A549 (cell line): ENCODE data around the gene NEU4. TPM values are rescaled to one million over a fixed set of nuclear protein-coding genes. Genes with fewer than 3 reads are reported as not detected.

Experiments used
- ATAC-seq, 2 experiments: fragments of 200-7000 bp in 1 of 2; fragments of >200 bp in 1 of 2; cut with Nextera tagmentation in 1 of 2; cut with Tn5 transposase in 1 of 2; 3 replicates each; pipeline versions ENCODE4 v1.8.0 to v1.9.1; 2018 to 2020; ENCODE audit warnings: mild to moderate bottlenecking in 1 of 2, moderate library complexity in 1 of 2
- CTCF ChIA-PET: fragments of 300-600 bp; sonication (Branson Sonifier 250); formaldehyde crosslinking; extraction: SDS; loops from one replicate; lab custom pipeline; 2021; ENCODE audit warnings: antibody characterized with exemption, inconsistent platforms; lab: Yijun Ruan, JAX
- POLR2A ChIA-PET: fragments of 350-600 bp; formaldehyde crosslinking; extraction: SDS; loops from one replicate; lab custom pipeline; 2021; ENCODE audit warnings: antibody characterized with exemption, inconsistent platforms; lab: Yijun Ruan, JAX
- DNase-seq, 2 experiments: peaks; one replicate each; pipeline versions ENCODE4 v3.0.0 to v3.0.0-alpha.2; 2011 to 2016; ENCODE audit warnings: low read depth in 1 of 2, low spot score in 1 of 2
- FAIRE-seq: peaks from 2 replicates; lab custom pipeline; 2011; peaks lifted over from hg19 to GRCh38; lab: Jason Lieb, UNC
- H3K27ac ChIP-seq, 2 experiments: fragments of >200 bp; sonication (Bioruptor Twin); formaldehyde crosslinking; 3 replicates each; pipeline ENCODE4 v1.5.1; 2016 to 2017
- H3K4me1 ChIP-seq: fragments of >200 bp; sonication (Bioruptor Twin); formaldehyde crosslinking; 3 replicates; pipeline ENCODE4 v1.6.1; 2016
- H3K4me2 ChIP-seq: fragments of >200 bp; sonication (Bioruptor Twin); formaldehyde crosslinking; 3 replicates; pipeline ENCODE4 v1.6.1; 2016
- H3K4me3 ChIP-seq: fragments of >200 bp; sonication (Bioruptor Twin); formaldehyde crosslinking; 3 replicates; pipeline ENCODE4 v1.5.1; 2016
- H3K9me3 ChIP-seq: fragments of >200 bp; sonication (Bioruptor Twin); formaldehyde crosslinking; 3 replicates; pipeline ENCODE4 v1.6.1; 2016
- ATOH8 ChIP-seq: fragments of 250-450 bp; sonication (Bioruptor Pico); IDR thresholded peaks from 2 replicates; pipeline ENCODE4 v1.5.0; 2020; ENCODE audit warnings: low read depth, mild to moderate bottlenecking, moderate library complexity
- CBX2 ChIP-seq: fragments of 200-600 bp; sonication (generic); IDR thresholded peaks from 2 replicates; pipeline ENCODE4 v1.6.1; 2016; ENCODE audit warnings: low read depth, mild to moderate bottlenecking, borderline replicate concordance
- CEBPB ChIP-seq, 2 experiments: fragments of >200 bp in 1 of 2; sonication (Bioruptor Twin) in 1 of 2; formaldehyde crosslinking in 1 of 2; IDR thresholded peaks; 2 replicates each; pipeline ENCODE4 v1.6.1; 2012 to 2016
- CHD2 ChIP-seq: fragments of 150-350 bp; IDR thresholded peaks from 2 replicates; pipeline ENCODE4 v1.6.1; 2014; ENCODE audit warnings: low read length; ENCODE audit not compliant: partially characterized antibody
- EP300 ChIP-seq, 2 experiments: fragments of >200 bp; sonication (Bioruptor Twin); formaldehyde crosslinking; IDR thresholded peaks; 2 replicates in 1 of 2; 3 replicates in 1 of 2; pipeline ENCODE4 v1.6.1; 2016 to 2017
- FOSB ChIP-seq: fragments of 250-450 bp; sonication (Bioruptor Pico); IDR thresholded peaks from 2 replicates; pipeline ENCODE4 v1.5.0; 2020; ENCODE audit warnings: mild to moderate bottlenecking, moderate library complexity
- FOXS1 ChIP-seq: fragments of 250-450 bp; sonication (Bioruptor Pico); IDR thresholded peaks from 2 replicates; pipeline ENCODE4 v1.5.0; 2020; ENCODE audit warnings: mild to moderate bottlenecking, moderate library complexity
- GATA3 ChIP-seq: IDR thresholded peaks from 2 replicates; pipeline ENCODE4 v1.6.1; 2012; ENCODE audit warnings: borderline replicate concordance
- HEYL ChIP-seq: fragments of 250-450 bp; sonication (Bioruptor Pico); IDR thresholded peaks from 2 replicates; pipeline ENCODE4 v1.8.0; 2021; ENCODE audit warnings: mild to moderate bottlenecking, moderate library complexity
- HOXB5 ChIP-seq: fragments of 250-450 bp; sonication (Bioruptor Pico); IDR thresholded peaks from 2 replicates; pipeline ENCODE4 v1.5.0; 2020; ENCODE audit warnings: mild to moderate bottlenecking, moderate library complexity
- JUNB ChIP-seq: fragments of >200 bp; sonication (Bioruptor Twin); formaldehyde crosslinking; IDR thresholded peaks from 2 replicates; pipeline ENCODE4 v1.6.1; 2016
- MYC ChIP-seq: IDR thresholded peaks from 2 replicates; pipeline ENCODE4 v1.6.1; 2012; ENCODE audit warnings: mild to moderate bottlenecking, inconsistent platforms, low read length, improper control_type of control experiment, borderline replicate concordance
- NFE2L2 ChIP-seq: fragments of 150-350 bp; conservative IDR thresholded peaks from 2 replicates; pipeline ENCODE4 v1.6.1; 2014; ENCODE audit warnings: low read length
- NPAS2 ChIP-seq: fragments of 250-450 bp; sonication (Bioruptor Pico); IDR thresholded peaks from 2 replicates; pipeline ENCODE4 v1.8.0; 2022; ENCODE audit warnings: mild to moderate bottlenecking, moderate library complexity, borderline replicate concordance
- PHF8 ChIP-seq: fragments of 200-600 bp; sonication (generic); IDR thresholded peaks from 2 replicates; pipeline ENCODE4 v1.6.1; 2016; ENCODE audit warnings: low read depth, mild to moderate bottlenecking, antibody characterized with exemption, moderate library complexity, borderline replicate concordance
- POLR2A ChIP-seq: IDR thresholded peaks from 2 replicates; pipeline ENCODE4 v1.6.1; 2012; ENCODE audit warnings: mild to moderate bottlenecking, low read length
- POLR2AphosphoS2 ChIP-seq: conservative IDR thresholded peaks from 2 replicates; pipeline ENCODE4 v1.6.1; 2012; ENCODE audit warnings: low read length, improper control_type of control experiment, inconsistent platforms
- RFX5 ChIP-seq: fragments of 450-650 bp; IDR thresholded peaks from 2 replicates; pipeline ENCODE4 v1.7.1; 2014; ENCODE audit warnings: antibody characterized with exemption, mild to moderate bottlenecking, moderate library complexity
- SREBF2 ChIP-seq: fragments of 450-650 bp; IDR thresholded peaks from 2 replicates; pipeline ENCODE4 v1.6.1; 2014; ENCODE audit warnings: mild to moderate bottlenecking, moderate library complexity
- ZFP36 ChIP-seq: fragments of 450-650 bp; IDR thresholded peaks from 2 replicates; pipeline ENCODE4 v1.6.1; 2014; ENCODE audit warnings: borderline replicate concordance; ENCODE audit not compliant: partially characterized antibody
- ZNF302 ChIP-seq: fragments of 250-450 bp; sonication (Bioruptor Pico); IDR thresholded peaks from 2 replicates; pipeline ENCODE4 v1.9.0; 2021; ENCODE audit warnings: inconsistent platforms, mild to moderate bottlenecking, moderate library complexity
- ZSCAN20 ChIP-seq: fragments of 250-450 bp; sonication (Bioruptor Pico); IDR thresholded peaks from 2 replicates; pipeline ENCODE4 v1.8.0; 2022; ENCODE audit warnings: mild to moderate bottlenecking, moderate library complexity
- WGBS: methylation state at CpG from one replicate; pipeline ENCODE4 v1.1.6; 2017; ENCODE audit errors: missing lambda C conversion rate; 5-methylcytosine and 5-hydroxymethylcytosine counted together
- polyA plus RNA-seq, 4 experiments: library from polyadenylated mRNA; depleted of rRNA in 3 of 4; stranded (reverse); fragments of >200 nt; fragmentation: RNase III in 1 of 4; extraction: RNeasy Plus Mini Kit Qiagen cat#74134 plus additional on column Dnase treatment in 1 of 4; gene quantifications; 2 replicates in 3 of 4; 3 replicates in 1 of 4; pipeline ENCODE4 v1.2.3, GENCODE V29; 2011 to 2017
- TF ChIP-seq, protein P1 (sequence below): IDR thresholded peaks from 2 replicates; pipeline ENCODE4 v1.6.1; 2012
- TF ChIP-seq, protein P2 (sequence below): fragments of 250-450 bp; sonication (Bioruptor Pico); IDR thresholded peaks from 2 replicates; pipeline ENCODE4 v1.5.0; 2021; ENCODE audit warnings: mild to moderate bottlenecking, moderate library complexity, borderline replicate concordance
- TF ChIP-seq, protein P3 (sequence below): fragments of 150-350 bp; IDR thresholded peaks from 2 replicates; pipeline ENCODE4 v1.6.1; 2014; ENCODE audit warnings: low read depth, mild to moderate bottlenecking, low read length
- TF ChIP-seq, protein P4 (sequence below): fragments of >200 bp; sonication (Bioruptor Twin); formaldehyde crosslinking; IDR thresholded peaks from 3 replicates; pipeline ENCODE4 v1.6.1; 2016
- TF ChIP-seq, protein P5 (sequence below): IDR thresholded peaks from 2 replicates; pipeline ENCODE4 v1.6.1; 2012; ENCODE audit warnings: low read depth, borderline replicate concordance

Gene NEU4
- polyA plus RNA-seq, 2 of the 4 experiments (the other 2 are of a cell fraction), result 0.13 to 0.19 TPM

- WGBS, result 100% methylated on average over 3 of the region's 13 CpGs
- ATAC-seq, result no peak
- DNase-seq, result no peak
- Histone ChIP-seq H3K4me2 (no peak overlapping the region), H3K4me1 (peaks cover 12% of the 10 kb centered on the region), H3K9me3 (no peaks in the 10 kb centered on the region), H3K27ac (no peak overlapping the region), H3K4me3 (no peak overlapping the region)
- TF ChIP-seq, protein P1, sequence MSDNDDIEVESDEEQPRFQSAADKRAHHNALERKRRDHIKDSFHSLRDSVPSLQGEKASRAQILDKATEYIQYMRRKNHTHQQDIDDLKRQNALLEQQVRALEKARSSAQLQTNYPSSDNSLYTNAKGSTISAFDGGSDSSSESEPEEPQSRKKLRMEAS, result no peak
- no peak for TF ChIP-seq FOSB
- no peak for TF ChIP-seq RFX5
- TF ChIP-seq, protein P2, sequence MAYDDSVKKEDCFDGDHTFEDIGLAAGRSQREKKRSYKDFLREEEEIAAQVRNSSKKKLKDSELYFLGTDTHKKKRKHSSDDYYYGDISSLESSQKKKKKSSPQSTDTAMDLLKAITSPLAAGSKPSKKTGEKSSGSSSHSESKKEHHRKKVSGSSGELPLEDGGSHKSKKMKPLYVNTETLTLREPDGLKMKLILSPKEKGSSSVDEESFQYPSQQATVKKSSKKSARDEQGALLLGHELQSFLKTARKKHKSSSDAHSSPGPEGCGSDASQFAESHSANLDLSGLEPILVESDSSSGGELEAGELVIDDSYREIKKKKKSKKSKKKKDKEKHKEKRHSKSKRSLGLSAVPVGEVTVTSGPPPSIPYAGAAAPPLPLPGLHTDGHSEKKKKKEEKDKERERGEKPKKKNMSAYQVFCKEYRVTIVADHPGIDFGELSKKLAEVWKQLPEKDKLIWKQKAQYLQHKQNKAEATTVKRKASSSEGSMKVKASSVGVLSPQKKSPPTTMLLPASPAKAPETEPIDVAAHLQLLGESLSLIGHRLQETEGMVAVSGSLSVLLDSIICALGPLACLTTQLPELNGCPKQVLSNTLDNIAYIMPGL (CRISPR knock-in tag), result no peak
- TF ChIP-seq, protein P3, sequence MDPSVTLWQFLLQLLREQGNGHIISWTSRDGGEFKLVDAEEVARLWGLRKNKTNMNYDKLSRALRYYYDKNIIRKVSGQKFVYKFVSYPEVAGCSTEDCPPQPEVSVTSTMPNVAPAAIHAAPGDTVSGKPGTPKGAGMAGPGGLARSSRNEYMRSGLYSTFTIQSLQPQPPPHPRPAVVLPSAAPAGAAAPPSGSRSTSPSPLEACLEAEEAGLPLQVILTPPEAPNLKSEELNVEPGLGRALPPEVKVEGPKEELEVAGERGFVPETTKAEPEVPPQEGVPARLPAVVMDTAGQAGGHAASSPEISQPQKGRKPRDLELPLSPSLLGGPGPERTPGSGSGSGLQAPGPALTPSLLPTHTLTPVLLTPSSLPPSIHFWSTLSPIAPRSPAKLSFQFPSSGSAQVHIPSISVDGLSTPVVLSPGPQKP, result no peak
- no peak for TF ChIP-seq CEBPB (IDR thresholded peaks at IDR 0.05)
- TF ChIP-seq GATA3, result no peak
- no peak for TF ChIP-seq POLR2AphosphoS2
- no peak for TF ChIP-seq FOXS1 (CRISPR knock-in tag)
- TF ChIP-seq, protein P4, sequence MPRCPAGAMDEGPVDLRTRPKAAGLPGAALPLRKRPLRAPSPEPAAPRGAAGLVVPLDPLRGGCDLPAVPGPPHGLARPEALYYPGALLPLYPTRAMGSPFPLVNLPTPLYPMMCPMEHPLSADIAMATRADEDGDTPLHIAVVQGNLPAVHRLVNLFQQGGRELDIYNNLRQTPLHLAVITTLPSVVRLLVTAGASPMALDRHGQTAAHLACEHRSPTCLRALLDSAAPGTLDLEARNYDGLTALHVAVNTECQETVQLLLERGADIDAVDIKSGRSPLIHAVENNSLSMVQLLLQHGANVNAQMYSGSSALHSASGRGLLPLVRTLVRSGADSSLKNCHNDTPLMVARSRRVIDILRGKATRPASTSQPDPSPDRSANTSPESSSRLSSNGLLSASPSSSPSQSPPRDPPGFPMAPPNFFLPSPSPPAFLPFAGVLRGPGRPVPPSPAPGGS, result no peak
- TF ChIP-seq MYC, result no peak
- no peak for TF ChIP-seq CHD2
- no peak for TF ChIP-seq ATOH8 (CRISPR knock-in tag)
- no peak for TF ChIP-seq HOXB5 (CRISPR knock-in tag)
- CTCF ChIA-PET, result interaction anchor here (1.1 kb wide), 1 partner anchor 11 kb away, joined by 3 read pairs; no protein-coding TSS in a partner anchor
- FAIRE-seq, result no peak
- POLR2A ChIA-PET, result no interaction called here
Observed at GRCh38 chr2:241769819-241770184, 39.2 kb upstream of the NEU4 start.

DNA sequence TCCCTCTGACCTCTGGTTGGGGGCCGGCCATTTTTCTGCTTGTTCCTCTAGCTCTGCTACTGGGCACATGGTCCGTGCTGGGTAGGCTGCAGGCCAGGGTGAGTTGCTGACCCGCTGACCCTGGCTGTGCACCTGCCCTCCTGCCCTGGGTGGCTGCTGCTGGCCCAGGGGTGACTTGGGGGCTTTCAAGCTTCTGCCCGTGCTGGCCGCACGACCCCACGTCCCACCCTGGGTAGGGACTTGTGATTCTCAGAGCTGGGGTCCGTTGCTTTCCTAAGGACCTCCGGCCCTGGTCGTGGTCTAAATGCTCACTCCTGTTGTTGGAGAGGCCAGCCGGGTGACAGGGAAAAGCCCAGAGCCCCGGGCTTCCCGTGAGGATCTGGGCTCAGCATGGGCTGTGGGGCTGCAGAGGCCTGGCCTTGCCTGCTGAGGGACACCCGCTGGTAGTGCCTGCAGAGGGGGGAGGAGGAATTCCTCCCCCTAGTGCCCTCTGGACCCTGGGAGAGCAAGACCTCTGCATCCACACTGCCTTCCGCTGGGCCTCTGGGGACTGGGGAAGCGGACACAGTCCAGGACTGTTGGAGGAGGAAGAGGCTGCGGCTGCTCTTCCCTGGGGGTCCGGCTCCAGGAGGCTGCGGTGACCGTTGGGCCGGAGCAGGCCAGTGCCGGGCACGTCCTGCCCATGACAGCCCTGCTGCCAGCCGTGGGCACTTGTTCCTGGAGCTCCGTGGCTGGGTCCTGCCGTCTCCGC is 38.6 kb upstream of the NEU4 start:
- POLR2A ChIA-PET, result no interaction called here
- no peak overlapping the region for H3K27ac ChIP-seq
- no peaks in the 10 kb centered on the region for H3K9me3 ChIP-seq
- peaks cover 17% of the 10 kb centered on the region for H3K4me1 ChIP-seq
- H3K4me3 ChIP-seq, result no peak overlapping the region
- no peak overlapping the region for H3K4me2 ChIP-seq
- WGBS, result 65% methylated on average over 14 of the region's 27 CpGs
- no peak for DNase-seq
- CTCF ChIA-PET, result interaction anchor here (1.1 kb wide), 2 partner anchors 11 to 13 kb away, joined by 3 read pairs; no protein-coding TSS in a partner anchor
- ATAC-seq, result no peak; a peak in 1 of 6 replicates
- TF ChIP-seq CBX2 (no peak), NFE2L2 (no peak), JUNB (no peak), POLR2A (no peak), ZSCAN20 (no peak), ZFP36 (no peak), POLR2AphosphoS2 (no peak), ZNF302 (no peak), SREBF2 (no peak), HEYL (CRISPR knock-in tag) (no peak), EP300 (IDR thresholded peaks at IDR 0.05) (no peak), NPAS2 (CRISPR knock-in tag) (no peak), PHF8 (no peak)
- TF ChIP-seq, protein P4, result no peak
- TF ChIP-seq, protein P5, sequence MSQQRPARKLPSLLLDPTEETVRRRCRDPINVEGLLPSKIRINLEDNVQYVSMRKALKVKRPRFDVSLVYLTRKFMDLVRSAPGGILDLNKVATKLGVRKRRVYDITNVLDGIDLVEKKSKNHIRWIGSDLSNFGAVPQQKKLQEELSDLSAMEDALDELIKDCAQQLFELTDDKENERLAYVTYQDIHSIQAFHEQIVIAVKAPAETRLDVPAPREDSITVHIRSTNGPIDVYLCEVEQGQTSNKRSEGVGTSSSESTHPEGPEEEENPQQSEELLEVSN, result no peak
- TF ChIP-seq, protein P2 (CRISPR knock-in tag), result no peak
- no peak for FAIRE-seq
